ENCODE measurements around the gene SSC5D.

- TF ChIP-seq, protein P1, sequence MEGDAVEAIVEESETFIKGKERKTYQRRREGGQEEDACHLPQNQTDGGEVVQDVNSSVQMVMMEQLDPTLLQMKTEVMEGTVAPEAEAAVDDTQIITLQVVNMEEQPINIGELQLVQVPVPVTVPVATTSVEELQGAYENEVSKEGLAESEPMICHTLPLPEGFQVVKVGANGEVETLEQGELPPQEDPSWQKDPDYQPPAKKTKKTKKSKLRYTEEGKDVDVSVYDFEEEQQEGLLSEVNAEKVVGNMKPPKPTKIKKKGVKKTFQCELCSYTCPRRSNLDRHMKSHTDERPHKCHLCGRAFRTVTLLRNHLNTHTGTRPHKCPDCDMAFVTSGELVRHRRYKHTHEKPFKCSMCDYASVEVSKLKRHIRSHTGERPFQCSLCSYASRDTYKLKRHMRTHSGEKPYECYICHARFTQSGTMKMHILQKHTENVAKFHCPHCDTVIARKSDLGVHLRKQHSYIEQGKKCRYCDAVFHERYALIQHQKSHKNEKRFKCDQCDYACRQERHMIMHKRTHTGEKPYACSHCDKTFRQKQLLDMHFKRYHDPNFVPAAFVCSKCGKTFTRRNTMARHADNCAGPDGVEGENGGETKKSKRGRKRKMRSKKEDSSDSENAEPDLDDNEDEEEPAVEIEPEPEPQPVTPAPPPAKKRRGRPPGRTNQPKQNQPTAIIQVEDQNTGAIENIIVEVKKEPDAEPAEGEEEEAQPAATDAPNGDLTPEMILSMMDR (conservative IDR thresholded peaks at IDR 0.05; ENCODE audit: low read depth, low read length), result no peak
- TF ChIP-seq CEBPB (IDR thresholded peaks at IDR 0.05; ENCODE audit: low read depth, low read length), result peak; percentile 33; the same call in 1 of the 2 replicates
- TF ChIP-seq ELK1 (IDR thresholded peaks at IDR 0.05; ENCODE audit: borderline replicate concordance, low read depth, low read length), result no peak
- no peak for TF ChIP-seq POLR2A (IDR thresholded peaks at IDR 0.05; ENCODE audit: low read depth, low read length)
- no peak for TF ChIP-seq FOS (IDR thresholded peaks at IDR 0.05; ENCODE audit: low read depth, low read length)
Observed at GRCh38 chr19:55460670-55461258, 27.5 kb upstream of the SSC5D start.

All from IMR-90 (cell line).